BLaER1 treated with 17β-estradiol and CSF1 and Interleukin-3, amounts not matched to agents 10 nM and 100 nM (cell line): ENCODE measurements around the gene CPEB4.

Experiments used
- H3K27ac ChIP-seq, 11 experiments: shearing (Covaris generic); formaldehyde crosslinking; 2 replicates each; pipeline ENCODE4 v1.8.1; 2022
- H3K27me3 ChIP-seq, 11 experiments: shearing (Covaris generic); formaldehyde crosslinking; 2 replicates each; pipeline ENCODE4 v1.8.1; 2022
- H3K36me3 ChIP-seq, 11 experiments: shearing (Covaris generic); formaldehyde crosslinking; 2 replicates each; pipeline ENCODE4 v1.8.1; 2022
- H3K4me1 ChIP-seq, 10 experiments: shearing (Covaris generic); formaldehyde crosslinking; 2 replicates each; pipeline ENCODE4 v1.8.1; 2022
- H3K4me2 ChIP-seq, 11 experiments: shearing (Covaris generic); formaldehyde crosslinking; 2 replicates each; pipeline ENCODE4 v1.8.1; 2022
- H3K4me3 ChIP-seq, 10 experiments: shearing (Covaris generic); formaldehyde crosslinking; 2 replicates each; pipeline ENCODE4 v1.8.1; 2022
- H3K9ac ChIP-seq, 11 experiments: shearing (Covaris generic); formaldehyde crosslinking; 2 replicates each; pipeline ENCODE4 v1.8.1; 2022
- H3K9me3 ChIP-seq, 11 experiments: shearing (Covaris generic); formaldehyde crosslinking; replicated peaks in 1 of 11; 2 replicates each; pipeline ENCODE4 v1.8.1; 2022
- H4K20me1 ChIP-seq, 11 experiments: shearing (Covaris generic); formaldehyde crosslinking; 2 replicates each; pipeline ENCODE4 v1.8.1; 2022
- Cebpa-rat ChIP-seq, 11 experiments: shearing (Covaris generic); IDR thresholded peaks; 2 replicates each; pipeline ENCODE4 v1.8.1; 2022

Gene CPEB4

GRCh38 chr5:173917788-173918786, 29.9 kb downstream of the CPEB4 start:
- Histone ChIP-seq H3K36me3 (peaks cover 0 to 38% (median 0%) of the 10 kb centered on the region in 11 experiments; a peak in 6 of 22 replicates), H3K27me3 (no peaks in the 10 kb centered on the region), H3K27ac (peak overlapping the region; percentile 85 to 95 (median 93)), H3K4me2 (peak overlapping the region; percentile 64 to 92 (median 79)), H3K4me1 (peaks cover 62 to 75% (median 70%) of the 10 kb centered on the region in 10 experiments), H3K9ac (peak overlapping the region; percentile 77 to 90 (median 86)), H4K20me1 (peaks cover 0 to 29% (median 0%) of the 10 kb centered on the region in 11 experiments; a peak in 3 of 22 replicates), H3K9me3 (no peaks in the 10 kb centered on the region), H3K4me3 (peak overlapping the region; percentile 50 to 70 (median 60))
- no peak for TF ChIP-seq Cebpa-rat (IDR thresholded peaks at IDR 0.05)

GRCh38 chr5:173919443-173919842, 31.3 kb downstream of the CPEB4 start:
- H3K27me3 ChIP-seq, result no peaks in the 10 kb centered on the region
- H3K4me3 ChIP-seq, result no peak overlapping the region
- no peaks in the 10 kb centered on the region for H3K9me3 ChIP-seq
- peaks cover 0 to 27% (median 0%) of the 10 kb centered on the region in 11 experiments; a peak in 4 of 22 replicates for H3K36me3 ChIP-seq
- H3K9ac ChIP-seq, result peak overlapping the region in 1 of 11 experiments; percentile 18; a peak in 1 of 22 replicates
- no peak for TF ChIP-seq Cebpa-rat (IDR thresholded peaks at IDR 0.05)
- peak overlapping the region in 4 of 11 experiments; percentile 8 to 94 (median 64); a peak in 4 of 22 replicates for H3K27ac ChIP-seq
- peaks cover 75 to 88% (median 83%) of the 10 kb centered on the region in 10 experiments for H3K4me1 ChIP-seq
- peaks cover 0 to 18% (median 0%) of the 10 kb centered on the region in 11 experiments; a peak in 3 of 22 replicates for H4K20me1 ChIP-seq
- peak overlapping the region; percentile 6 to 92 (median 71); a peak in 19 of 22 replicates for H3K4me2 ChIP-seq

DNA sequence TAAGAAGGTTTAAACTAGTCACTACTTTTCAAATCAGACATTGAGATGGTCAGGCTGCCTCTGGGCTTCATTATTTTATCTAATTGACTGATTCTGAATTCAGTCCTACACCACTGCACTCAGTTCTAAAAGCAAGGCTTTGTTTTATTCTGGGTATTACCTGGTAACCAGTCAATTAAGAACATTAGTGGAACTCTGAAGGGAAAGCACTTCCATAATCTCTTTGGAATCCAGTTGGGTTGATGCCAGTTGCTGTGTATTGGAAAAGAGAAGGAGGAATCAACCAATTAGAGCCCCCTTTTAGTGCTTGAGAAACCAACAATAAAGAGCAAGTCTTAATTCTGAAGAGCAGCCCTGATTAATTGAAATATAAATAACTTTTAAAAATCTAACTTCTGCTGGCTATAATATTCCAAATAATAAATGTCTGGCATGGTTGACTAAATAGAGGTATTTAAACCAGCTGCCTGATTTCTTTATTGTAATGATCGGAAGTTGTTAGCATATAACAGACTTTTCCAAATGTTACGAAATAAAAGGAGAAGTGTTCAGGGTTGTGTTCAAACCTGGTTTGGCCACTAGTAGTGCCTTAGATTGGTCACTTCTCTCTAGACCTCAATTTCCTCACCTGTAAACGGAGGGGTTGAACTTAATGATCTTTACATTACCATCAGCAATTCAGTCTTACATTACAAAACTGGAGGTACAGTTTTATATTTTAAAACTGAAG, 32.0 kb downstream of the CPEB4 start:
- peak overlapping the region; percentile 64 to 92 (median 80); a peak in 17 of 22 replicates for H3K4me2 ChIP-seq
- TF ChIP-seq Cebpa-rat (IDR thresholded peaks at IDR 0.05), result 0 out of 22 replicates have a peak, but pooled peaks of 1 of the 11 experiments have one; percentile 25
- peaks cover 82 to 95% (median 91%) of the 10 kb centered on the region in 10 experiments for H3K4me1 ChIP-seq
- peaks cover 0 to 21% (median 0%) of the 10 kb centered on the region in 11 experiments; a peak in 2 of 22 replicates for H4K20me1 ChIP-seq
- 0 out of 22 replicates have a peak overlapping the region, but pooled peaks of 1 of the 11 experiments have one; percentile 25 for H3K9ac ChIP-seq
- no peak overlapping the region for H3K4me3 ChIP-seq
- no peaks in the 10 kb centered on the region for H3K9me3 ChIP-seq
- peak overlapping the region in 8 of 11 experiments; percentile 18 to 90 (median 64); a peak in 12 of 22 replicates for H3K27ac ChIP-seq
- no peaks in the 10 kb centered on the region for H3K27me3 ChIP-seq
- peaks cover 0 to 24% (median 0%) of the 10 kb centered on the region in 11 experiments; a peak in 4 of 22 replicates for H3K36me3 ChIP-seq

DNA sequence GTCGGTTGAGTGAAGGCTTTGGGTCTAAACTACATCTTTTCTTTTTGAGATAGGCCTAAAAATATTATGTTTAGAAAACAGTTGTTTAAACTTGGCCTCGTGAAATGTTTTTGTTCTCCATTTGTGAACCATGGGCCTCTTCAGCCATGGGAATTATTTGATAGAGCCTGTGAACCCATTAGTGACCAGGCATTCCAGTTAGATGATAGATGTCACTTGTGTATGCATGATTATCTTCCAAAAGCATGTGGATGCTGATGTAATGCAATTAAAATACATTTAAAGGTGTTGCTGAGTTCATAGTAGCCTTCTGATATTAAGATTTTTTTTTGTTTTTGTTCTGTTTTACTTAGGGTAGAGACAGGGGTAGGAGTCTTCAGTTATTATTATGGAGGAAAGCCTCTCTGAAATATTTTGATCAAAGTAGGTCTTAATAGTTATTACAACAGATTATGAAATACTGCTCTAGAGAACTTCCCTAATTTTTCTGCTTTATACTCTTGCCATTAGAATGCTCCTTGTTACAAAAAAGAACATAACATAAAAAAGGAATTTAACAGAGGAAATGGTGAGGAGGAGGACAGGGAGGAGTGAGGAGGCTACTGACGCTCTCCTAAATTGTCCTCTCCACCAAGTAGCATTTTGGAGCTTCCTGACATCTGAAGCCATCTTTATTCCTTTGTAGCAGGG, 32.9 kb downstream of the CPEB4 start:
- Histone ChIP-seq H3K9me3 (no peaks in the 10 kb centered on the region), H3K4me1 (peaks cover 85 to 95% (median 93%) of the 10 kb centered on the region in 10 experiments), H4K20me1 (peaks cover 0 to 22% (median 0%) of the 10 kb centered on the region in 11 experiments; a peak in 2 of 22 replicates), H3K27me3 (no peaks in the 10 kb centered on the region), H3K27ac (peak overlapping the region in 9 of 11 experiments; percentile 18 to 90 (median 62); a peak in 15 of 22 replicates), H3K4me3 (no peak overlapping the region), H3K36me3 (peaks cover 0 to 19% (median 0%) of the 10 kb centered on the region in 11 experiments; a peak in 4 of 22 replicates), H3K4me2 (peak overlapping the region; percentile 44 to 92 (median 80)), H3K9ac (peak overlapping the region in 2 of 11 experiments; percentile 23 to 25; a peak in 4 of 22 replicates)
- no peak for TF ChIP-seq Cebpa-rat (IDR thresholded peaks at IDR 0.05)

DNA sequence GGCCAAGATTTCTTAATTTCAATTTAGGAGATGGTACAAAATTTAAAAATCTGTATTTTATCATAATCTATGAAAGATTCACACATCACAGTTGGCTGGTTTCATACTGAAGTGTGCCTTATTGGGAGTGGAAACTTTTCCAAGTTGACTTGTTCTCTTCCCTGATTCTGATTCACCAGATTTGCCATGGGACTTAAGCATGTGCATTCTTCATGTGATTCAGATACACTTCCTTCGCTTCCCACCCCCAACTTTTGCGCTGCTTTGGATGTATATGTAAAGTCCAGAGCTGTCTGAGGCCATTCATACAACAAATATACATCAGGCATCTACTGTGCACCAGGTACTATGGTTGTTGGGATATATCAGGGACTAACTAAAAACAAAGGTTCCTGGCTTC, 34.4 kb downstream of the CPEB4 start:
- no peak for TF ChIP-seq Cebpa-rat (IDR thresholded peaks at IDR 0.05)
- peaks cover 88 to 93% (median 91%) of the 10 kb centered on the region in 10 experiments for H3K4me1 ChIP-seq
- no peak overlapping the region for H3K9ac ChIP-seq
- H4K20me1 ChIP-seq, result peaks cover 0 to 30% (median 0%) of the 10 kb centered on the region in 11 experiments; a peak in 3 of 22 replicates
- H3K27me3 ChIP-seq, result no peaks in the 10 kb centered on the region
- H3K4me2 ChIP-seq, result peak overlapping the region; percentile 65 to 92 (median 80)
- peaks cover 0 to 28% (median 0%) of the 10 kb centered on the region in 11 experiments; a peak in 6 of 22 replicates for H3K36me3 ChIP-seq
- peak overlapping the region in 1 of 11 experiments; percentile 90; a peak in 3 of 22 replicates for H3K27ac ChIP-seq
- H3K4me3 ChIP-seq, result no peak overlapping the region
- H3K9me3 ChIP-seq, result no peaks in the 10 kb centered on the region

- Histone ChIP-seq H3K36me3 (peaks cover 0 to 38% (median 0%) of the 10 kb centered on the region in 11 experiments; a peak in 6 of 22 replicates), H3K4me2 (peak overlapping the region; percentile 65 to 92 (median 80)), H3K27me3 (no peaks in the 10 kb centered on the region), H3K9me3 (no peaks in the 10 kb centered on the region), H3K4me1 (peaks cover 83 to 95% (median 88%) of the 10 kb centered on the region in 10 experiments), H3K9ac (peak overlapping the region in 8 of 11 experiments; percentile 4 to 43 (median 23); a peak in 13 of 22 replicates), H4K20me1 (peaks cover 0 to 36% (median 0%) of the 10 kb centered on the region in 11 experiments; a peak in 3 of 22 replicates), H3K4me3 (peak overlapping the region in 4 of 10 experiments; percentile 20 to 37 (median 24); a peak in 4 of 20 replicates), H3K27ac (peak overlapping the region in 9 of 11 experiments; percentile 13 to 41 (median 20); a peak in 13 of 22 replicates)
- no peak for TF ChIP-seq Cebpa-rat (IDR thresholded peaks at IDR 0.05)
Measured at GRCh38 chr5:173923218-173924095, 35.3 kb downstream of the CPEB4 start.

- H3K36me3 ChIP-seq, result peaks cover 0 to 42% (median 0%) of the 10 kb centered on the region in 11 experiments; a peak in 6 of 22 replicates
- H3K9ac ChIP-seq, result no peak overlapping the region
- TF ChIP-seq Cebpa-rat (IDR thresholded peaks at IDR 0.05), result no peak
- H3K4me2 ChIP-seq, result peak overlapping the region; percentile 29 to 92 (median 80); a peak in 21 of 22 replicates
- no peaks in the 10 kb centered on the region for H3K9me3 ChIP-seq
- H3K27ac ChIP-seq, result peak overlapping the region in 2 of 11 experiments; percentile 38 to 41; a peak in 4 of 22 replicates
- H3K4me3 ChIP-seq, result no peak overlapping the region
- peaks cover 70 to 91% (median 75%) of the 10 kb centered on the region in 10 experiments for H3K4me1 ChIP-seq
- H3K27me3 ChIP-seq, result no peaks in the 10 kb centered on the region
- peaks cover 0 to 50% (median 0%) of the 10 kb centered on the region in 11 experiments; a peak in 4 of 22 replicates for H4K20me1 ChIP-seq
Measured at GRCh38 chr5:173924899-173925298, 36.8 kb downstream of the CPEB4 start.
